MG63 (cell line): ENCODE data around the gene OR14C36. TPM values are rescaled to one million over a fixed set of nuclear protein-coding genes. Genes with fewer than 3 reads are reported as not detected.
"Not testable (repeated sequence)": the region's sequence is repeated elsewhere in the genome, so short reads cannot be mapped to it uniquely, and the experiment has no call there.

Source experiments
- DNase-seq: peaks from one replicate; pipeline ENCODE4 v3.0.0-alpha.2; 2020
- H3K27me3 ChIP-seq: fragments of 250-450 bp; sonication (Bioruptor Pico); 2 replicates; pipeline ENCODE4 v1.5.1; 2020; ENCODE audit warnings: mild to moderate bottlenecking, moderate library complexity
- H3K36me3 ChIP-seq: fragments of 250-450 bp; sonication (Bioruptor Pico); 2 replicates; pipeline ENCODE4 v1.5.1; 2020; ENCODE audit warnings: mild to moderate bottlenecking, moderate library complexity
- H3K4me3 ChIP-seq: fragments of 250-450 bp; sonication (Bioruptor Pico); 2 replicates; pipeline ENCODE4 v1.5.1; 2020; ENCODE audit warnings: mild to moderate bottlenecking, moderate library complexity
- H3K9me3 ChIP-seq: fragments of 250-450 bp; sonication (Bioruptor Pico); 2 replicates; pipeline ENCODE4 v1.5.1; 2020; ENCODE audit warnings: mild to moderate bottlenecking, moderate library complexity
- total RNA-seq: library from RNA; depleted of rRNA; stranded (reverse); fragments of >200 nt; shearing (Covaris generic); gene quantifications from 2 replicates; pipeline ENCODE4 v1.2.3, GENCODE V29; 2014; ENCODE audit warnings: low replicate concordance; rRNA removed

Gene OR14C36, protein sequence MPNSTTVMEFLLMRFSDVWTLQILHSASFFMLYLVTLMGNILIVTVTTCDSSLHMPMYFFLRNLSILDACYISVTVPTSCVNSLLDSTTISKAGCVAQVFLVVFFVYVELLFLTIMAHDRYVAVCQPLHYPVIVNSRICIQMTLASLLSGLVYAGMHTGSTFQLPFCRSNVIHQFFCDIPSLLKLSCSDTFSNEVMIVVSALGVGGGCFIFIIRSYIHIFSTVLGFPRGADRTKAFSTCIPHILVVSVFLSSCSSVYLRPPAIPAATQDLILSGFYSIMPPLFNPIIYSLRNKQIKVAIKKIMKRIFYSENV
- total RNA-seq: not detected in 2 replicates

DNA sequence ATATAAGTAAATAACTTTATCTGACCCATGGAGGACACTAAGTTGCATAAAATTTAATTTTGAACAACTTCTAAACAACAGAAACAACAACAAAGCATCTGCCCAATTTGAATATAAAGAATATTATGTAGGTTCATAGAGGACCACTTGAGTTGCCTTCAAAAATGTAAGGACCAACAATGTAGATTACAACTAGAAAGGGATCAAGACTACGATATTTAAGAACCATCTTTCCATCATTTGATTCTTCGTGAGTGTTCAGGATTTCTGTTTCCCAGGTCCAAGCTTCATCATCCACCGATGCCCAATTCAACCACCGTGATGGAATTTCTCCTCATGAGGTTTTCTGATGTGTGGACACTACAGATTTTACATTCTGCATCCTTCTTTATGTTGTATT, at the start of gene OR14C36:
TSS of gene OR14C36 (plus strand) at position 301 of the 400 bp plus-strand sequence. CDS start at position 301, 0 bp downstream.
- H3K4me3 ChIP-seq: no peak within 1 kb of the TSS
- no peak for DNase-seq
- no peaks in the 10 kb centered on the region for H3K9me3 ChIP-seq
- no peaks in the 10 kb centered on the region for H3K27me3 ChIP-seq
- H3K36me3 ChIP-seq: no peaks in the 10 kb centered on the region

DNA sequence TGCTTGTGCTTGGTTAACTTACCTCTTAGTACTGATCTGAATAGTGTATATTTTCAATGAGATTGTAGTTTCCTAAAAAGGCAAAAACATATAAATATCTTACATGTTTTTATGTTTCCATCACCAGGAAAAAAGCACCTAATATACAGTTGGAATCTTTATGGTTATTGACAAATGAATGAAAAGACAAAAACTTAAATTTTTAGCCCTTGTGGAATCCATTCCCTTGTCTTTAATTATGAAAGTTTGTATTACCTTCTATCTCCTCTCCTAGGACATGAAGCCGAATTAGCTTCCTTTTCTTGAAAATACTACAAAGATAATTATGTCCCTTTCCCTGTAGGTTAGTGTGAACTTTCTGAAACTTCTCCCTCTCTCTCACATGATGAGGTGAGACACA, 45.3 kb upstream of the OR14C36 start, which contains the start of gene OR2T12:
TSS of gene OR2T12 (minus strand) at position 101 of the 400 bp plus-strand sequence. CDS start 7,846 bp downstream, outside the sequence.
- Histone ChIP-seq H3K27me3 (no peaks in the 10 kb centered on the region), H3K4me3 (no peak within 1 kb of the TSS), H3K9me3 (no peaks in the 10 kb centered on the region), H3K36me3 (no peaks in the 10 kb centered on the region)
- DNase-seq: no peak

DNA sequence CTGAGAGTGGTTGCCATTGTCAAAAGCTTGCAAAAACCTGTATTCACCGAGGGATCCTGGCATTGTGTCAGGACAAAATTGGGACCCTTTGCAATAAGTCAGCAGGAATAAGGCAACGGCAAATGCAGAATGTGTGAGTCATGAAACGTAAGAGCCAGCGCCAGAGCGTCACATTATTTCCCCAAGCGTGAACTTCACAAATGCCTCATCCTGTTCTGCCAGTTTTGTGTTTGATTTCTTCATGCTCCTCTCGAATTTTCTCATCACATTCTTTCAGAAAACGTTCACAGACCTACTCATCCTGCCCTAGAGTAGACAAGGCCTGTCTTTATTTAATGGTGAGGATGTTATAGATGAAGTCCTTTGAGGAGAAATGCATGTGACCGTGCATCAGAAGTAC, 42.9 kb upstream of the OR14C36 start:
- peak; percentile 3 for DNase-seq

DNA sequence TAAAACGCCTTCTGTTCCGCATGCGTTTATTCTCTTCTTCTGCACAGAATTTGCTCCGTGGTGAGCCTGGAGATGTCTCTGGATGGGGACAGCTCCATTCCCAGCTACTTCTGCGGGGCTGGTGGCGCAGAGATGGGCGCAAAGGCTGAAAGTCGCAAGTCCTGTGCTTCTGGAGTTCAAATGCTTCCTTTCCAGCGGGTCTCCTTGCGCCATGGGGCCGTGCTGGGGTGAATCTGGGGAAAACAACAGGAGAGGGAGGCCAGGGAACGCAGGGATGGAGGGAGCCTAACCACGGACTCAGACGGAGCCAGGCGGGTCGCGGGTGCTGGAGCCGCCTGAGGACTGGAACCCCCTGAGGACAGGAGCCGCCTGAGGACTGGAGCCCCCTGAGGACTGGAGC, 42.5 kb upstream of the OR14C36 start:
- Histone ChIP-seq H3K36me3 (no peaks in the 10 kb centered on the region), H3K4me3 (no peak overlapping the region), H3K27me3 (no peaks in the 10 kb centered on the region), H3K9me3 (no peaks in the 10 kb centered on the region)
- DNase-seq: no peak

More for the DNA sequence above, 42.9 kb upstream of the OR14C36 start:
- H3K36me3 ChIP-seq, H3K27me3 ChIP-seq, H3K9me3 ChIP-seq, H3K4me3 ChIP-seq: not testable (repeated sequence)

DNA sequence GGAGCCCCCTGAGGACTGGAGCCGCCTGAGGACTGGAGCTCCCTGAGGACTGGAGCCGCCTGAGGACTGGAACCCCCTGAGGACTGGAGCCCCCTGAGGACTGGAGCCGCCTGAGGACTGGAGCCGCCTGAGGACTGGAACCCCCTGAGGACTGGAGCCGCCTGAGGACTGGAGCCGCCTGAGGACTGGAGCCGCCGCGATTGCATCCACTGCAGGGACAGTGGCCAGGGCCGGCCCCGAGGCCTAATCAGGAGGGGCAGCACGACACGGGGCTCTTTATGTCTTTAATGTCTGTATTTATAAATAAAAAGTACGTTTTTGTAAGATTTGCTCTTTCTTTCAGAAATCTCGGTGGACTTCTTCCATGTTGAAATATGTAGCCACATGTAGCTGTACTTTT, 41.8 kb upstream of the OR14C36 start:
- not testable (repeated sequence) for DNase-seq, H3K9me3 ChIP-seq, H3K27me3 ChIP-seq, H3K36me3 ChIP-seq, H3K4me3 ChIP-seq

DNA sequence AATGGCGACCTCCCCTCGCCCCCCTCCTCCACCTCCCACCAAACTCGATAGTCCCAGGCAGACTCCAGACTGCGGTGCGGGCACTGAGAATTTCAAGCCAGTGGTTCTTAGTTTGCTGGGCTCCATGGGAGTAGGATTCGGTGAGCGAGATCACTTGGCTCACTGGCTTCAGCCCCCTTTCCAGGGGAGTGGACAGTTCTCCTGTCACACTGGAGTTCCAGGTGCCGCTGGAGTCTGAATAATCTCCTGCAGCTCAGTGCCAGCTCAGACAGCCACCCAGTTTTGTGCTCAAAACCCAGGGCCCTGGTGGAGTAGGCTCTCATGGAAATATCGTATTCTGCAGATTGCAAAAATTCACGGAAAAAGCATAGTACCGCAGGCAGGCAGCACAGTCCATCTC, 31.8 kb upstream of the OR14C36 start:
- Histone ChIP-seq H3K27me3 (no peaks in the 10 kb centered on the region), H3K4me3 (no peak overlapping the region), H3K36me3 (no peaks in the 10 kb centered on the region), H3K9me3 (peaks cover 11% of the 10 kb centered on the region)
- no peak for DNase-seq

DNA sequence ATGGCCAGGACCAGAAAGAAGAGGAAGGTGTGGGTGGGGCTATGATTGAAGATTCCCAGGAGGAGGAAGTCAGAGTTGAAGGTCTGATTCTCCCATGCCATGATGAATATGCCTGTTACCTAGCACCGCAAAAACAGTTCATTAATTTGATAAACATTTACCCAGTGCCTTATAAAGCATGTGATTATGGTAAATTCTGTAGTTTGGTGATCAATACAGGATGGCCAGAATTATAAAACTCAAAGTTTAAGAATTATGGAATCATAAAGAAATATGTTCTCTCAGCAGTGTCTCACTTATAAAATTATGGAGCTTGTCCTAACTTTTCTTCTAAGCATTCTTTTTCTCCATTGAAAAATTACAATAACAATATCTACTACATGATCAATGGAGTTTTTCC, 24.1 kb upstream of the OR14C36 start, which contains the start of gene OR2M7:
TSS of gene OR2M7 (minus strand) at position 101 of the 400 bp plus-strand sequence. CDS start at position 101, 0 bp downstream.
- no peak within 1 kb of the TSS for H3K4me3 ChIP-seq
- no peaks in the 10 kb centered on the region for H3K9me3 ChIP-seq

DNA sequence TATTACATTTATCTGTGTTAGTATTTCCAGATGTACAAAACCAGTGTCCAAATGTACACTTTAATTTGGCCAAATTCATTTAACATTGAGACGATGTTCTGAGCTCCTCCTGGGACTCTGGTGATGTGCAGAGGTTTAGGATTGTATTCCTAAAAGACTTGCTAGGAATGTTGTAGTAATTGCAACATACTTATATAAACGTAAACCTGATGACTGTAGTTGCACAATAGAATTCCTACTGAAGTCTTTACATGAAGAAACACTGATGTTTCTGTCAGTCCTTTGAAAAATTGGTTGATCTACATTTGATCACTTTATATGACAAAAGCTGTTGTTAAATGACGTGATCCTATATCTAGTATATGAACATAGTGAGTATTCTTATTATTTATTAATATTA, 5.1 kb upstream of the OR14C36 start:
- H3K9me3 ChIP-seq: no peaks in the 10 kb centered on the region
- no peaks in the 10 kb centered on the region for H3K36me3 ChIP-seq
- no peak for DNase-seq
- H3K27me3 ChIP-seq: no peaks in the 10 kb centered on the region
- H3K4me3 ChIP-seq: no peak overlapping the region

More for the DNA sequence above, 24.1 kb upstream of the OR14C36 start, which contains the start of gene OR2M7:
- H3K36me3 ChIP-seq: no peaks in the 10 kb centered on the region
- H3K27me3 ChIP-seq: no peaks in the 10 kb centered on the region
- DNase-seq: no peak

DNA sequence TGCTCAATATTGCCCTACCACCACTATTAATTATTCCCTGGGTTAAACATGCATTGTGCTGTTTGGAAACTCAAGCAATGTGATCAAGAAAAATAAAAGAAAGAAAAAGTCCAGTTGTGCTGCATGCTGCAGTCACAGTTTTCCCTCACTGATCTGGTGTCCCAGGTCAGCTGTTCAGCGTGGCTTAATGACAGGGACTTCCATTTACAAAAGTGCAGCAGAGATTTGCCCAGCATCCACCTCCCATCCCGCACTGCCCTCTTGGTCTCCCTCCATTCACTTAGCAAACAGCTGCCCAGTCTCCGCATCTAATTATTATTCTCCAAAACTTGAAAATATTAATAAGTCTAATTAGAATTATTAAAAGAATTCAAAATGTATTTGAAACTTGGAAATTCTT, 10.8 kb downstream of the OR14C36 start:
- Histone ChIP-seq H3K9me3 (no peaks in the 10 kb centered on the region; the same call in 1 of the 2 replicates), H3K4me3 (no peak overlapping the region), H3K36me3 (no peaks in the 10 kb centered on the region), H3K27me3 (no peaks in the 10 kb centered on the region)
- no peak for DNase-seq

DNA sequence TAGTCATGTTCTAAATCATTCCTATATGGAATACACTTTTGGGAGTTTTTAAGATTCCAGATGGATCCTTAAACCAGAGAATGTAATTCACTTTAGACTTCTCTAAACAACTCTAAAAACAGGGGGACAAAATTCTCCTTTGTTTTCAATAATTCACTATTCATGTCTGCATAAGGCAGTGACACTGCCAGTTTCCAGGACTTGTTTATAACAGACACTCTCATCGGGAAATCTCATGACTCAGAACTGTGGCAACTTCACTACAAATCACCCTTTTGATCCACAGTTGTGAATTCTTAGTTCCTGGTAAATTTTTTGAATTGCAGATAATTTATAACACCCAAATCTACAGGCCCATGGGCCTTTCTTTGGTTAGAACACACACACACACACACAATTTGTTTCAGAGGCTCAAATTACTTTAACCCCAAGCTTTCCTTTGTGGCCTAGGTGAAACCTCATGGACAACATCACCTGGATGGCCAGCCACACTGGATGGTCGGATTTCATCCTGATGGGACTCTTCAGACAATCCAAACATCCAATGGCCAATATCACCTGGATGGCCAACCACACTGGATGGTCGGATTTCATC, 12.6 kb downstream of the OR14C36 start, which contains the start of gene OR2T4:
TSS of gene OR2T4 (plus strand) at position 545 of the 595 bp plus-strand sequence. CDS start at position 545, 0 bp downstream.
- H3K9me3 ChIP-seq: no peaks in the 10 kb centered on the region; the same call in 1 of the 2 replicates
- H3K36me3 ChIP-seq: no peaks in the 10 kb centered on the region
- DNase-seq: no peak
- no peaks in the 10 kb centered on the region for H3K27me3 ChIP-seq
- no peak within 1 kb of the TSS for H3K4me3 ChIP-seq

DNA sequence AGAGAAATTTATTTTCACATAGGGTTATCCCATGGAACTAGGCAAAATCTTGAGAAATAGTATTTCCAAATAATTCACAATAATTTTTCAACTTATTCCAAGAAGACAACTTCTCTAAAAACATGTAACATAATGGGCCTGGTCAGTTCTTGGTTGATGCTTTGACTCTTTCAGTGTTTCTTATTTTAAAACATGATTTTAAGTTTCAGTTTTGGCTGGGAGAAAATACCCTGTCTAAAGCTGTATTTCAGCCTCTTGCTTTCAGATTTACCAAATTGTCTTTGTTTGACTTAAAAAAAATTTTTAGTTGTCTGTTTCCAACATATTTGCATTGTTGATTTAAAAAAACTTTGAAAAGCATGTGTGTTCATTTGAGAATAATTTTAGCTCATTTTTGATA, 18.0 kb downstream of the OR14C36 start:
- no peaks in the 10 kb centered on the region for H3K9me3 ChIP-seq
- H3K4me3 ChIP-seq: no peak overlapping the region
- H3K27me3 ChIP-seq: no peaks in the 10 kb centered on the region
- H3K36me3 ChIP-seq: no peaks in the 10 kb centered on the region
- no peak for DNase-seq

DNA sequence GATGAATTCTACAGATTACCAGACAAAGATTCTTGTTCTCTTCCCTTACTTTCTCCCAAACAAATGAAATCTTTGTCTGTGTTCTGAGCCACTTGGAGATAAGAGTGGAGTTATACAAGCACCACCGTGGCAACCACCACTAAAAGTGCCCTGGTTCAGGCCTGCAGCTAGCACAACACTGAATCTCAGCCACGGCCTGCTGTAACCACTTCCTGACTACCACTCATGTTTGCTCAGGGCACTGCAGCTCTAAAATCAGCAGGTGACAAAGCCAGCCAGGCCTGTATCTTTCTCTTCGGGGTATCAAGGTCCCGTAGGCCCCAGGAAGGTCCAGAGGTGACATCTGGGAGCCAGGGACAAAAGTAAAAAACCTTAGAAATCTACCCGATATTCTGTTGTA, 23.8 kb downstream of the OR14C36 start:
- H3K4me3 ChIP-seq: no peak overlapping the region
- H3K36me3 ChIP-seq: no peaks in the 10 kb centered on the region
- H3K27me3 ChIP-seq: no peaks in the 10 kb centered on the region
- H3K9me3 ChIP-seq: no peaks in the 10 kb centered on the region
- DNase-seq: no peak

DNA sequence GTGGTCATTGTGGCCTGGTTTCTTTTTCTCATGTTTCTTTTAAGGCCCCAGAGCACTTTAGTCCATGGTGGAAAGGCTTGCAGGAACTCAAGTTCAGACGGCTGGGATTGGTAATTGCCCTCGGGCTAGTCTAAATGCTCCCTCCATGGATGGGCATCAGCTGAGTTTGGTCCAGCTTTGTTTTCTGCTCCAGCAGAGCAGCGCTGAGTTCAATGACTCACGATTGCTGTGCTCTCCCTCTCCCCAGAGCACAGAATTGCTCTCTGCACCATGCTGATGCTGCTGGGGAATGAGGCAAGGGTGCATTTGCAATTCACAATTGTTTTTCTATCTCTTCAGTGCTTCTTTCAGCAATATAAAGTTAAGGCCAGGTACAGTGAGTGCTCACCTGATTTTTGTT, 25.2 kb downstream of the OR14C36 start:
- no peak overlapping the region for H3K4me3 ChIP-seq
- no peaks in the 10 kb centered on the region for H3K9me3 ChIP-seq
- no peaks in the 10 kb centered on the region for H3K27me3 ChIP-seq
- H3K36me3 ChIP-seq: no peaks in the 10 kb centered on the region
- peak; percentile 75 for DNase-seq

DNA sequence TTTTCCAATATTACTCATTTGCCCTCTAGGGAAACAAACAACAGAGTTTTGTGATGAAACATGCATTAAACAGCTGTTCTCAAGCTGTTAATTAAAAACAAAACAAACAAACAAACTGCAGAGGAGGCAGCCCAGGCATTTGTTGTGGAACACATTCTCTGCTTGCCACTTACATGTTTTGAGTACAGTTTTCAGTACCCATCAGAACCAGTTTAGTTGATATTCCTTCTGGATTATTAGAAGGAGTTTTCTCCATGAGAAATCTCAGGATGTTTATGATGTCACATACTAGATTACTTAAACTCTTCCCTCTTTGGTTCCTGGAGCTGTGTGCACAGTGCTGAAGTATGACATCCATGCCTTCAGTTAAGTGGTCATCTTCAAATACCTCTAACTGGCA, 26.9 kb downstream of the OR14C36 start, which contains the start of gene OR2T6:
TSS of gene OR2T6 (plus strand) at position 301 of the 400 bp plus-strand sequence. CDS start 11,863 bp downstream, outside the sequence.
- H3K4me3 ChIP-seq: no peak within 1 kb of the TSS
- H3K27me3 ChIP-seq: no peaks in the 10 kb centered on the region
- no peaks in the 10 kb centered on the region for H3K36me3 ChIP-seq
- H3K9me3 ChIP-seq: no peaks in the 10 kb centered on the region
- DNase-seq: no peak

DNA sequence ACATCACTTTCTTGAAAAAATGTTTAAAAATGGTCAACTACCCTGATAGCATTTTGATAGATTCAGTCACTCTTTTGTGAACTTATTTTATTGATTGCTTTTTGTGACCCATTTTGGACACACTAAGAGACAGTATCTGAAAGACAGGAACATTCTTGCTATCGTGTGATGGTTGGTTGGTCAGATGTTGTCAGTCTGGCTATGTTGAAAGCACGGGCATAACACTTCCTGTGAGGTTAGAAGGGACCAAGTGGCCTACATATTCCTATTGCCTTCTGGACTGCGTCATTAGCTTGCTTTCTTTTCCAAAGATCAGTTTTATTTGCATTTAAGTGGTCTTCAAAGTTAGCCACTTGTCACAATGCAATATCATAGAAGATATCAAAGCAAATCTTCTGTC, 28.3 kb downstream of the OR14C36 start:
- no peak for DNase-seq
- H3K36me3 ChIP-seq: no peaks in the 10 kb centered on the region
- H3K4me3 ChIP-seq: no peak overlapping the region
- H3K27me3 ChIP-seq: no peaks in the 10 kb centered on the region
- no peaks in the 10 kb centered on the region for H3K9me3 ChIP-seq

DNA sequence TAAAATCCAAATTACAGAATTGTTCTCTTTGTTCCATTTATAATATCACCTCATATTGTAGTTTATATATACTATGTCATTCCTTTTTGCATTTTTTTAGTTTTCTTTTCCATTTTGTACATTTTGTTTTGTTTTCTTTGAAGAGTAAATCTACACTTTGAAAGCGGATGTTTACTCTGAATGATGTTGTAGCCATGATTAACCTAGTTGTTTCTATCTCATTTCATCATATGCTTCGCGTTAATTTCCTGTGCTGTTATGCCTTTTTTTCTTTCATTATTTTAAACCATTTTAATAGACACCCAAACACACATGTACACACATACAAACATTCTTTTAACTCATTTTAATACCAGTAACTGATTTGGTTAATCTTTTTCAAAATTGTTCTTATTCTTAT, 32.3 kb downstream of the OR14C36 start:
- no peaks in the 10 kb centered on the region for H3K36me3 ChIP-seq

DNA sequence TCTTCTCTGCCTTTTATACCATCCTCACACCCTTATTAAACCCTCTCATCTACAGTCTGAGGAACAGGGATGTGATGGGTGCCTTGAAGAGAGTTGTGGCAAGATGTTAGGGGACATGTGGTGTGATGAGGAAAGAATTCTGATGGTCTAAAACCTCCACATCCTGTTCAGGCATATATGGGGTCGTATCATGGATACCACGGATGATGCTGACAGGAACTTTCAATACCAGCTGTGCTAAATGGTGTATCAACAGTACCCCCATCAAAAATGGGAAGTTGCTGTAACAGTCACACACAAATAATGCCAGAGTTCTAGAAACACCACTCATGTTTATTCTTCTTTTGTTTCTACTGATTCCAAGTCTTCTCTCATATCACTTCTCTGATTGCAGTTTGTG, 39.9 kb downstream of the OR14C36 start:
- Histone ChIP-seq H3K27me3 (no peaks in the 10 kb centered on the region), H3K36me3 (no peaks in the 10 kb centered on the region), H3K9me3 (no peaks in the 10 kb centered on the region), H3K4me3 (no peak overlapping the region)
- DNase-seq: no peak

More for the DNA sequence above, 32.3 kb downstream of the OR14C36 start:
- Histone ChIP-seq H3K4me3 (no peak overlapping the region), H3K9me3 (no peaks in the 10 kb centered on the region), H3K27me3 (no peaks in the 10 kb centered on the region)
- no peak for DNase-seq
